Muscle of back (tissue), 10 donors: ENCODE results near the gene TWF1. TPM values are rescaled to one million over a fixed set of nuclear protein-coding genes. Genes with fewer than 3 reads are reported as not detected.

Experiments
- polyA plus RNA-seq, 10 donors: library from polyadenylated mRNA; unstranded; fragments of 120-200 nt; gene quantifications; one replicate each; pipeline ENCODE4 v1.2.1, GENCODE V29; 2013; ENCODE audit not compliant: insufficient read length in 10 of 10

The TWF1 gene
- polyA plus RNA-seq, 10 donors = 33.0 to 53.3 (median 39.0) TPM

Other genes starting within 250 kb of the TWF1 start
- gene PUS7L, start 47.5 kb downstream of the TWF1 start, polyA plus RNA-seq = 10 to 100 TPM in 1 of 10 donors, 1 to 10 TPM in 9; 6.3 to 10.4 (median 8.4) TPM
- gene IRAK4, start 47.4 kb downstream of the TWF1 start, polyA plus RNA-seq = 10 to 100 TPM in 1 of 10 donors, 1 to 10 TPM in 9; 6.3 to 10.1 (median 8.7) TPM
- gene TMEM117, start 29.8 kb upstream of the TWF1 start, polyA plus RNA-seq = 10 to 100 TPM in 4 of 10 donors, 1 to 10 TPM in 6; 7.6 to 12.3 (median 9.0) TPM